HG02943 (cell line): ENCODE measurements around the gene PTPRN2.

ENCODE experiments used
- ATAC-seq: cut with Tn5 transposase; IDR thresholded peaks from one replicate; pipeline ENCODE4 v1.9.1; 2021; ENCODE audit warnings: mild to moderate bottlenecking, low read depth, moderate library complexity; ENCODE audit not compliant: unreplicated experiment

The PTPRN2 gene

GRCh38 chr7:158019726-158020705 lies 567.6 kb downstream of the PTPRN2 start:
- no peak for ATAC-seq

GRCh38 chr7:158018971-158019645 lies 568.5 kb downstream of the PTPRN2 start:
- ATAC-seq = no peak

DNA sequence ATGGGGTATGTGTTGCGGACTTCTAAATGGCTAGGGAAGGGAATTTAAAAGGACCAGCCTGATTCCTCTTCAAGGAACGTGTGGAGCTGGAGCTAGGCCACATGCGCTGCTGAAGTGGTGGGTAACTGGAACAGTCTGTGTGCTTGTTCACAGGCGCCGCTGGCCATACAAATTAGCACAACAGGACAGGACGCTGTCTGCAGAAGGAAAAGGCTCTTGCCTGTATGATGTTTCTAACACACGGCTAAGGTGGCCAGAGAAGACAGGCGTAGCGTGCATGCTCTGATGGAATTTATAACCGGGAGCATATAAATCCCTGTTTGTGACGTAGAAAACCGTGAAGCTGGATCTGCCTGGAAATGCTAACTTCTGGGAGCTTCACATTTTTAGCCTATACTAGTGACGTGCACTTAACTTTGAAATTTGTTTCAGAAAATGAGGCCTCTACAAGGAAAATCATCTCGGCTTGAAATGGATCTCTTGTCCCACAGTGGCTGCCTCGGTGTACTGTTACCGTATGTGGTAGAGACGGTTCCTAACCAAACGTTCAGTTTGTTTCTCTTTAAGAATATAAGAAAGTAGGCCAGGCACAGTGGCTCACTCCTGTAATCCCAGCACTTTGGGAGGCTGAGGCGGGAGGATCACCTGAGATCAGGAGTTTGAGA lies 569.4 kb downstream of the PTPRN2 start:
- ATAC-seq = no peak

DNA sequence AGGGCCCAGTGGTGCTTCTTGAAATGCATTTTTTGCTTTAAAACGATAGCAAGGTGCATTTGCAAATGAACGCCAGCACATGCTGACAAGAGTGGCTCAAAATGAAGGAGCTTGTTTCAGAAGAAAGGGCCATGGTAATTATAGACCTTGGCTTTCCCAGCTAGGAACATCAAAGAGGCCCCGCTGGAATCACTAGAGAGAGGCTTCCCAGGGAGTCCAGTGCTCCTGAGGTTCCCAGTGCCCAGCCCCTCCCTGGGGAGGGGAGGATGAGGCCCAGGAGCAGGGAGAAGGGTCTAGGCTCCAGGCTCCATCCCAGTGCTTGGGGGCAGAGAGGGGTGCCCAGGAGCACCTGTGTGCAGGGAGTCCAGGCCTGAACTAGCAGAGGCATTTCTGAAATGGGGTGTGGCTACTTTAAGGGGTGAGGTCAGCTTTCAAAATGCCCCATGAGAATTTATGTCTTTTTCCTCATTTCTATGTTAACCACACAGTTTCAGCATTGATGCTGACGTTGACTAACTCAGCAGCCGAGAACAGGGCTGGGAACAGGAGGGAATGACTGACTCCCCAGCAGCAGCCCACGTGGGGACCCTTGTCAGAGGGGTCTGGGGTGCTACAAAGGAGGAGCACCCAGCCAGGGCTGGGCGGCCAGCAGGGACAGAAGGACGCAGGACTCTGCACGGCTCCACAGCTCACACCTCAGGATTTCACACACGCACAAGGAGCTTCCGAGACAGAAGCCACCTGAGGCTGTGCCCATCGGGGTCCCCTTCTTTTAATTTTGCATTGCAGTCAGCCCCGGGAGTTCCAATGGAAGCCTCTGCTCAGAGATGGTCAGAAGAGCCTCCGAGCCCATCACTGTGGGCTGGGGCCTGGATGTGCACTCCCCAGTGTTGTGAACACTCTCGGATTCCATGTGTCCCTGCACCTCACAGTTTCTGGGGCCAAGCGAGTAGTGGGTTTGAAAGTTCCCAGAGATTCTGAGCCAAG lies 570.2 kb downstream of the PTPRN2 start:
- no peak for ATAC-seq

GRCh38 chr7:158016180-158017097 lies 571.2 kb downstream of the PTPRN2 start:
- ATAC-seq = no peak

DNA sequence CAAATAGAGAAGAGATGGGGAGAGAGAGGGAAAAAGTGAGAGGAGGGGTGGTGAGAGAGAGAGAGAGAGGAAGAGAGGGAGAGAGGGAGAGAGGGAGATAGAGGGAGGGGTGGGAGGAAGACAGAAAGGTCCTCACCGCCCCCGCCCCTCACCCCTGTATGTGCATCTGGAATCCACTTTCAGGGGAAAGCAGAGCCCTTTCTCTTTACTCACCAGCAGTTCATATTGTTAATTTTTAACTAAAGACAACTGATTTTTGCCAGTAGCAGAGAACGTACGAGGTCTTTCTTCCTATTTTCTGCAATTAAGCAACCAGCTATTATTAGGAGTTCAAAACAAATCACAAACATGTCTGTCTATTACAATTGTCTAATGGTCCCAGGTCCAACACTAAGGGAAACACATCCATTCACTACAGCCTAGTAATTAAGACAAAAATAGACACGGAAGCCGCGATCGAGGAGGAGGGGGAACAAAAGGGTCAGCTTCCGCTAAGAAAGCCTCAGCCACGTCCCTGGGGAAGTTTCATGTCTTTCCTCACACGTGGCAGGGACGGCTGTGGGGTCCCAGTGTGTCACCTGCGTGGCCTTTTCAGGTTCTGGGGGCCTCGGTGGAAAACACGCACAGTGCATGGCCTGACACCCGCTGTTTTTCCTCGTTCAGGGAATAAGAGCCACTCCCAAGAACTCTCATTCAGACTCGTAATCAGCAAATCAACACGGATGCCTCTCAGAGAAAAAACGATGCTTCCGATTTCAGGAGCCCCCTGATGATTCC lies 572.0 kb downstream of the PTPRN2 start:
- ATAC-seq = no peak

GRCh38 chr7:158014976-158015375 lies 572.6 kb downstream of the PTPRN2 start:
- no peak for ATAC-seq

DNA sequence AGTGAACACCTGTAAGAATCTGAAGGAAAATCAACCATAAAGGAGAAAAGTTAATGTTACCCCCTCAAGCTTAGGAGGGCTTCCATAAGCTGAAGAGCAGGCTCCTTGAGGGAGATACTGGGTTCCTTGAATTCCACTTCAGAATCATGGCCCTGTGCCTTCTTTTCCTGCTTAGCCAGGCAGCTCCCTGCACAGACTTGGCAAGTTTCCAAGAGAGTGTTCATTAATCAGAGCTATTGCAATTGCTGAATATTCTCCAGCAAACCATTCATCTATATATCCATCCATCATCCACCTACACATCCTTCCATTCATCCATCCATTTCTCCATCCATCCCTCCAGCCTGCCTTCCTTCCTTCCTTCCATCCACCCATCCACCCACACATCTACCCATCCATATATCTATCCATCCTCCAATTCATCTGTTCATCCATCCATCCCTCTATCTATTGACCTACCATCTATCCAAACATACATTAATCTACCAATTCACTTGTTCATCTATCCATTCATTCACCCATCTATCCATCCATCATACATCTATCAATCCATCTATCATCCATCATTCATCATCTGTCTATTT lies 574.4 kb downstream of the PTPRN2 start:
- no peak for ATAC-seq

DNA sequence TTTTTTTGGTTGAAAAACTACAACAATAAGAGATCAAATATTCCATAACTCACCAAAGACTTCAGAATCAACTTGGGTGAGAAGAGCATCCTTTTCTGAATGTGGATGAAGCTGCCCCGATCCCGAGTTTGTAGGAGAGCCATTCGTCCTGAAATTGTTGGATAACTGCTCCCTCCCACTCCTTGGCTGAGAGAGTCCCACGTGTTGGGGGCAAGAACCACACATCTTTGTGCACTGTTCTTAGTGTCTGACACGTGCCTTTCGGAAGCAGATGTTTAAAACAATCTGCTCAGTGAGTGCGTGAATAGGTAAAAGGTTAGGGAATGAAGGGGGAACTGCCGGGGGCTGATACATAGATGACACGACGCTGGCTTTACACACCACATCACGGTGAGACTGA lies 575.7 kb downstream of the PTPRN2 start:
- no peak for ATAC-seq

DNA sequence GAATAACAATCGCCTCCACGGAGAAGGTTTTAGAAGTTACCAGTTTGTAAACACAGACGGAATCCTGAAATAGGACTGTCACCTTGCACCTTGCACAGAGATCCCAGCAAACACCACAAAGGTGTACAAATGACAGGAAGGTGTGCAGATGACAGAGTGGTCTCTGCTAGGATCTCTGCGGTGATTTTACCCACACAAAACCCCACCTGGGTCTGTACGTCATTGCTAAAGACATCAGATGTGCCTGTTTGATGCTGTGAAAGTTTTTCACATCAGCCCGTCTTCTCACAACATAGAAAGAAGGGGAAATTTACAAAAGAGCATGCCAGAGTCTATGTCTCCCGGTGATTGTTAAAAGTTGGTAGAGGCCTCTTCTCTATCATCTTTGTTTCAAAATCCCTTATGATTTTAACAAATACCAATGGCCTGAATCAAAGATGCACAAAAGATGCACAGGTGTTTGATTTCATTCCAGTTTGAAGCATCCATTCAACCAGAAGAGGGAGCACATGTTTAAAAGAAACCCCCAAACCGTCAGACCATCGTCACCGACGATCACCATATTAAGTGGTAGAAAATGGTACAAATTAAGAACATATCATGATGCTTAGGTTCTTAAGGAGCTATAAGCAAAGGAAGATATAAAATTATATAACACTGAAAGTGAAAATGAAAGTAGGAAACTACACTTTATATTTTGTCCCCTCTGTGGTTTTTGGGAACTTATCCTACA lies 576.5 kb downstream of the PTPRN2 start:
- no peak for ATAC-seq

DNA sequence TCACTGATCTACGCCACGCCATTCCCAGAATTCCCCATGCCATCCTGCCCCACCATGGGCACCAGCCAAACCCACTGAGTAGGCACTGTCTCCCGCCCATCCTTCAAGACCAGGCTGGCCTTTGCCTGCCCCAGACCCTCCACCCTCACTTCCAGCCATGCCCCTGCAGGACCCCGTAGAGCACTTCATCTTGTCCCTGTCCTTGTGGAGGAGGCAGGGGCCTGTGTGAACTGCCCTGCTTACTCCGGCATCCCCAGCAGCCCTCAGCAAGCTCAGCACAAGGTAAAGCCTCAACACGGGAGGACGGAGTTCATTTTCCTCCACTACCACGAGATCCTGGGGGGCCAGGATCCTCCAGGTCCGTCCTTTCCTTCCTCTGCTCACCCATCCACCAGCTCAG lies 577.7 kb downstream of the PTPRN2 start:
- no peak for ATAC-seq

- no peak for ATAC-seq
These were observed 579.4 kb downstream of the PTPRN2 start for GRCh38 chr7:158008267-158008666.

DNA sequence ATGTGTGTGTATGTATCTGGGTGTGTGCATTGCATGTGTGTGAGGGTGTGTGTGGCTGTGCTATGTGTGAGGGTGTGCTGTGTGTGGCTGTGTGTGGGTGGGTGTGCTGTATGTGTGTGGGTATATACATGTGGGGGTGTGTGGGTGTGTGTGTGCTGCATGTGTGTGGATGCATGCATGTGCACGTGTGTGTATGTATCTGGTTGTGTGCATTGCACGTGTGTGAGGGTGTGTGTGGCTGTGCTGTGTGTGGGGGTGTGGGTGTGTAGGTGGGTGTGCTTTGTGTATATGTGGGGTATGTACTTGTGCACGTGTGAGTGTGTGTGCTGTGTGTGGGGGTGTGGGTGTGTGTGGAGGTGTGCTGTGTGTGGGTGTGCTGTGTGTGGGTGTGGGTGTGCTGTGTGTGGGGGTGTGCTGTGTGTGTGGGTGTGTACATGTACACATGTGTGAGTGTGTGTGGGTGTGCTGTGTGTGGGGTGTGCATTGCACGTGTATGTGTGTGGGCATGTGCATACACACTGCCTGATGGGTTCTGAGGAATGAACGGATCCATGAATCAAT lies 579.8 kb downstream of the PTPRN2 start:
- ATAC-seq = no peak

DNA sequence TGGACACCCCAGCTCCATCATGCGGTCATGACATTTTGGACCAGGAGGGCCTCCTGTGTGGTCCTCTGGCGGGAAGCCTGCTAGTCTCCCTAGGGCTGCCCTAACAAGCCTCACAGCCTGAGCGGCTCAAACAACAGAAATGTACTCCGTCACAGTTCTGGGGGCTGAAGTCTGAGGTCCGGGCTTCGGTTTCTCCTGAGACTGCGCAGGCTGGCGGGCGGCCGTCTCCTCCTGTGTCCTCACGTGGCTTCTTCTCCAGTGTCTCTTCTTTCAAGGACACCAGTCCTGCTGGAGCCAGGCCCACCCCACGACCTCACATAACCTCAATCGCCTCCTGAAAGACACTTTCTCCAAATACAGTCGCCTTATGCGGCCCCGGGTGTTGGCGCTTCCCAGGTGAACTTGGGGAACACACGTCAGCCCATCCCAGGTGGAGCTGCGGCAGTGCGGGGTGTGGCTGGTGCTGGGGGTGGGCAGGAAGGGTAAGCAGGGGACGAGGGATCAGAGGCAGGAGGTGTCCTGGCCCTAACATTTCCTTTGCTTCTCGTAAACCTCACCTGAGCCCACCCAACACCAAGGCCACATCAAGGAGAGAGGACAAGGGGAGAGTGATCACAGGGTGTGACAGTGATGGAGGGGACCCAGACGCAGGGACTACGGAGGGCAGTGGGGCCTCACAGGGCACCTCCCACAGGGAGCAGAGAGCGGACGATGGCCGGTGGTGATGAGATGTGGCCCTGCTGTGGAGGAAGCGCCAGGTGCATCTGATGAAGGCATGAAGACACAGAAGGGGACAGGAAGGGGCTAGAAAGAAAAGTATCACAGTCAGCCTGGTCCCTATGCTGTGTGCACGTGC lies 580.6 kb downstream of the PTPRN2 start:
- no peak for ATAC-seq

- ATAC-seq = no peak
These were observed 582.1 kb downstream of the PTPRN2 start for GRCh38 chr7:158005531-158005930.

DNA sequence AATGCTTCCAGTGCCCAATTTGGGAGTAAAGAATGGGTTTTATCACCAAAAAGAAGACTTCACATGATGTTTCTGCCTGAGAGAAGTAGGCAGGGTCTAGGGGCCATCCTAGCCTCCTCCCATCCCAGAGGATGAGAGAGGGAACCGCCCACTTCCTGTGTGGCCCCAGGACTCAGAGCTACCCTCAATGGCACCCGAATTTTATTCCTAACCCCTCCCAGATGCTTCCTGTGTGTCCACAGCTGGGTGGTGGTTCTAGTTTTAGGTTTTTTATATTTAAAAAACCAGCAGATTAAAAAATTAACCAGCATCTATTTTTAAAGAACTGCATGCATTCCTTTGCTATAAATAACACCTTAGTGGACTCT lies 583.5 kb downstream of the PTPRN2 start:
- no peak for ATAC-seq
